WTC11 (cell line): ENCODE data around the gene TTC28. TPM values are rescaled to one million over a fixed set of nuclear protein-coding genes. Genes with fewer than 3 reads are reported as not detected.

Source experiments
- ATAC-seq: fragments of 200-7000 bp; cut with Tn5 transposase; 2 replicates; pipeline ENCODE4 v1.10.0; 2021; ENCODE audit warnings: mild to moderate bottlenecking, moderate library complexity
- CTCF ChIA-PET: fragments of 300-600 bp; sonication (Branson Sonifier 250); formaldehyde crosslinking; loops from one replicate; lab custom pipeline; 2021; ENCODE audit warnings: antibody characterized with exemption; lab: Charles Lee
- POLR2A ChIA-PET: fragments of 350-600 bp; sonication (Branson Sonifier 250); formaldehyde crosslinking; loops from one replicate; lab custom pipeline; 2021; ENCODE audit warnings: antibody characterized with exemption; lab: Charles Lee
- DNase-seq: peaks from one replicate; pipeline ENCODE4 v3.0.0; 2021; ENCODE audit warnings: low spot score
- H3K27ac Mint-ChIP-seq: 2 replicates; pipeline ENCODE4 v1.8.0; 2021; ENCODE audit warnings: mixed read lengths
- H3K27me3 Mint-ChIP-seq: 2 replicates; pipeline ENCODE4 v1.8.0; 2021; ENCODE audit warnings: low read depth, mild to moderate bottlenecking, moderate library complexity, mixed read lengths
- H3K36me3 Mint-ChIP-seq: 2 replicates; pipeline ENCODE4 v1.8.0; 2021; ENCODE audit warnings: mixed read lengths
- H3K4me1 Mint-ChIP-seq: 2 replicates; pipeline ENCODE4 v1.8.0; 2022; ENCODE audit warnings: mixed read lengths
- H3K4me3 Mint-ChIP-seq: 2 replicates; pipeline ENCODE4 v1.8.0; 2021; ENCODE audit warnings: mild to moderate bottlenecking, moderate library complexity, mixed read lengths
- H3K9me3 Mint-ChIP-seq: 2 replicates; pipeline ENCODE4 v1.8.0; 2021; ENCODE audit warnings: mixed read lengths
- ATF1 ChIP-seq: sonication (generic); formaldehyde crosslinking; IDR thresholded peaks from 2 replicates; pipeline ENCODE4 v1.8.1; 2023; ENCODE audit warnings: mild to moderate bottlenecking, moderate library complexity, missing genetic modification reagents
- CBFB ChIP-seq: sonication (generic); formaldehyde crosslinking; IDR thresholded peaks from 2 replicates; pipeline ENCODE4 v1.8.1; 2022; ENCODE audit warnings: mild to moderate bottlenecking, low read depth, missing genetic modification reagents
- EMX1 ChIP-seq: fragments of 250-450 bp; sonication (Bioruptor Pico); IDR thresholded peaks from 2 replicates; pipeline ENCODE4 v1.8.0; 2021; ENCODE audit warnings: mild to moderate bottlenecking
- FOXJ3 ChIP-seq: sonication (generic); formaldehyde crosslinking; IDR thresholded peaks from 2 replicates; pipeline ENCODE4 v1.9.0; 2021; ENCODE audit warnings: missing genetic modification reagents, mild to moderate bottlenecking, borderline replicate concordance
- IRF2 ChIP-seq: sonication (generic); formaldehyde crosslinking; IDR thresholded peaks from 2 replicates; pipeline ENCODE4 v1.8.0; 2022; ENCODE audit warnings: low read depth, missing genetic modification reagents, borderline replicate concordance
- JAZF1 ChIP-seq: fragments of 250-450 bp; sonication (Bioruptor Pico); IDR thresholded peaks from 2 replicates; pipeline ENCODE4 v1.9.0; 2021; ENCODE audit warnings: moderate library complexity, mild to moderate bottlenecking, inconsistent platforms
- NFATC4 ChIP-seq: fragments of 250-450 bp; sonication (Bioruptor Pico); IDR thresholded peaks from 2 replicates; pipeline ENCODE4 v1.9.0; 2021; ENCODE audit warnings: mild to moderate bottlenecking
- NFE2L1 ChIP-seq: sonication (generic); formaldehyde crosslinking; IDR thresholded peaks from 2 replicates; pipeline ENCODE4 v1.8.1; 2023; ENCODE audit warnings: missing genetic modification reagents
- NR1H2 ChIP-seq: sonication (generic); formaldehyde crosslinking; IDR thresholded peaks from 2 replicates; pipeline ENCODE4 v1.9.0; 2021; ENCODE audit warnings: mild to moderate bottlenecking, moderate library complexity, missing genetic modification reagents
- OVOL2 ChIP-seq: fragments of 250-450 bp; sonication (Bioruptor Pico); IDR thresholded peaks from 2 replicates; pipeline ENCODE4 v1.9.0; 2021; ENCODE audit warnings: mild to moderate bottlenecking, borderline replicate concordance
- RELA ChIP-seq: sonication (generic); formaldehyde crosslinking; IDR thresholded peaks from 2 replicates; pipeline ENCODE4 v1.8.1; 2022; ENCODE audit warnings: missing genetic modification reagents, mild to moderate bottlenecking, borderline replicate concordance
- SMAD3 ChIP-seq: sonication (generic); formaldehyde crosslinking; IDR thresholded peaks from 2 replicates; pipeline ENCODE4 v1.8.0; 2022; ENCODE audit warnings: missing genetic modification reagents, mild to moderate bottlenecking, borderline replicate concordance
- SOX15 ChIP-seq: fragments of 250-450 bp; sonication (Bioruptor Pico); IDR thresholded peaks from 2 replicates; pipeline ENCODE4 v1.9.0; 2021; ENCODE audit warnings: mild to moderate bottlenecking
- ZNF121 ChIP-seq: sonication (generic); formaldehyde crosslinking; IDR thresholded peaks from 2 replicates; pipeline ENCODE4 v1.8.0; 2023; ENCODE audit warnings: missing genetic modification reagents
- ZNF138 ChIP-seq: sonication (generic); formaldehyde crosslinking; conservative IDR thresholded peaks from 2 replicates; pipeline ENCODE4 v1.8.1; 2022; ENCODE audit warnings: mild to moderate bottlenecking, moderate library complexity, missing genetic modification reagents
- ZNF219 ChIP-seq: sonication (generic); formaldehyde crosslinking; IDR thresholded peaks from 2 replicates; pipeline ENCODE4 v1.8.0; 2023; ENCODE audit warnings: missing genetic modification reagents, mild to moderate bottlenecking, borderline replicate concordance
- ZNF396 ChIP-seq: fragments of 250-450 bp; sonication (Bioruptor Pico); IDR thresholded peaks from 2 replicates; pipeline ENCODE4 v1.8.0; 2021; ENCODE audit warnings: mild to moderate bottlenecking, moderate library complexity, borderline replicate concordance
- ZNF423 ChIP-seq: fragments of 250-450 bp; sonication (Bioruptor Pico); IDR thresholded peaks from 2 replicates; pipeline ENCODE4 v2.1.2; 2022; ENCODE audit warnings: mild to moderate bottlenecking, moderate library complexity
- total RNA-seq: library from RNA; stranded (reverse); gene quantifications from 3 replicates; pipeline ENCODE4 v1.2.3, GENCODE V29; 2021
- TF ChIP-seq, protein P1 (sequence below): sonication (generic); formaldehyde crosslinking; IDR thresholded peaks from 2 replicates; pipeline ENCODE4 v1.8.1; 2022; ENCODE audit warnings: mild to moderate bottlenecking, moderate library complexity, missing genetic modification reagents
- TF ChIP-seq, protein P2 (sequence below): fragments of 250-450 bp; sonication (Bioruptor Pico); IDR thresholded peaks from 2 replicates; pipeline ENCODE4 v1.9.0; 2021; ENCODE audit warnings: moderate library complexity, mild to moderate bottlenecking, inconsistent platforms, borderline replicate concordance
- TF ChIP-seq, protein P3 (sequence below): sonication (generic); formaldehyde crosslinking; IDR thresholded peaks from 2 replicates; pipeline ENCODE4 v1.8.0; 2022; ENCODE audit warnings: mild to moderate bottlenecking, missing genetic modification reagents
- TF ChIP-seq, protein P4 (sequence below): sonication (generic); formaldehyde crosslinking; IDR thresholded peaks from 2 replicates; pipeline ENCODE4 v1.8.0; 2022; ENCODE audit warnings: mild to moderate bottlenecking, missing genetic modification reagents
- TF ChIP-seq, protein P5 (sequence below): sonication (generic); formaldehyde crosslinking; IDR thresholded peaks from 2 replicates; pipeline ENCODE4 v1.8.0; 2022; ENCODE audit warnings: missing genetic modification reagents

The TTC28 gene
- total RNA-seq, 1 experiment from 2014 or later = 13.0 TPM

DNA sequence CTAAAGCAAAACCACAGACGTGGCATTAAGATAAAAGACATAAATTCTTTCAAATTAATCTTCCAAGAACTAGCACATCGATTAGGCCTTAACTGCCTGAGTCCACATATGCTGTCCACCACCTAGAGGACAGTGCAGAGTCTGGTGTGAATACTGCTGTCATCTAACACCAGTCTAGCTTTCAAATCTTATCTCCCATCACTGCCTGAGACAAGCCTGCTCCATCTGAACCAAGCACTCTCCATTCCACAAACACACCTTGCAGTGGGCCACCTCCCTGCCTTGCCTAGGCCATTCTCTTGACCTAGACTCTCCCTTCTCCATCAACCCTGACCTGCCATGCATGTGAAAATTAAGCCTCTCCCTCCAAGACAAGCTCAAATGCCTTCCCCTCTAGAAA is 631.1 kb downstream of the TTC28 start (continued):
- TF ChIP-seq, protein P1, sequence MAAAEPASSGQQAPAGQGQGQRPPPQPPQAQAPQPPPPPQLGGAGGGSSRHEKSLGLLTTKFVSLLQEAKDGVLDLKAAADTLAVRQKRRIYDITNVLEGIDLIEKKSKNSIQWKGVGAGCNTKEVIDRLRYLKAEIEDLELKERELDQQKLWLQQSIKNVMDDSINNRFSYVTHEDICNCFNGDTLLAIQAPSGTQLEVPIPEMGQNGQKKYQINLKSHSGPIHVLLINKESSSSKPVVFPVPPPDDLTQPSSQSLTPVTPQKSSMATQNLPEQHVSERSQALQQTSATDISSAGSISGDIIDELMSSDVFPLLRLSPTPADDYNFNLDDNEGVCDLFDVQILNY = no peak
- TF ChIP-seq IRF2 (no peak), ATF1 (CRISPR knock-in tag) (no peak), ZNF121 (CRISPR knock-in tag) (no peak), ZNF423 (CRISPR knock-in tag) (no peak)

DNA sequence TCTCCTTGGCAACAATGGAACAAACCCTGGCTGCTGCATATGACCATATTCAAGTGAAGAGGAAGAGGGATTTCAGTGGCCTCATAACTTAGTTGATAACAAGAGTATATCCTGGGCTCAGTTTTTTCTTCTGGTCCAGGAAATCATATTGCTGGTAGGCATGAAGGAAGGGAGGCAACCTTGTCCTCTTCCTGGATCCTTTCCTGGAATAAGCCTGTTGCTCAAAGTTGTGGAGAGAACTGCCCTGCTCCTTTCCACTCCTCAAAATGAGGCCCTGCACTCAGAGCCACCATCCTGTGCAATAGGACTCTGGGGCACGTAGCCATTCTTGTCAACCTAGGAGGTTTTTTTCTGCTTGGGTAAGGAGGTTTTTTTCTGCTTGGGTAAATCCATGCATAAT is 631.9 kb downstream of the TTC28 start:
- no peaks in the 10 kb centered on the region for H3K9me3 Mint-ChIP-seq
- no peak for DNase-seq
- ATAC-seq = no peak
- peaks cover 2% of the 10 kb centered on the region for H3K4me1 Mint-ChIP-seq
- no peaks in the 10 kb centered on the region for H3K36me3 Mint-ChIP-seq
- ChIA-PET POLR2A (no interaction called here), CTCF (no interaction called here)
- no peak for TF ChIP-seq CBFB (CRISPR knock-in tag)
- no peak for TF ChIP-seq ZNF219 (CRISPR knock-in tag)
- TF ChIP-seq, protein P2, sequence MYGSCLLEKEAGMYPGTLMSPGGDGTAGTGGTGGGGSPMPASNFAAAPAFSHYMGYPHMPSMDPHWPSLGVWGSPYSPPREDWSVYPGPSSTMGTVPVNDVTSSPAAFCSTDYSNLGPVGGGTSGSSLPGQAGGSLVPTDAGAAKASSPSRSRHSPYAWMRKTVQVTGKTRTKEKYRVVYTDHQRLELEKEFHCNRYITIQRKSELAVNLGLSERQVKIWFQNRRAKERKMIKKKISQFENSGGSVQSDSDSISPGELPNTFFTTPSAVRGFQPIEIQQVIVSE (CRISPR knock-in tag) = no peak
- TF ChIP-seq, protein P3, sequence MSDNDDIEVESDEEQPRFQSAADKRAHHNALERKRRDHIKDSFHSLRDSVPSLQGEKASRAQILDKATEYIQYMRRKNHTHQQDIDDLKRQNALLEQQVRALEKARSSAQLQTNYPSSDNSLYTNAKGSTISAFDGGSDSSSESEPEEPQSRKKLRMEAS (CRISPR knock-in tag) = no peak
- no peak for TF ChIP-seq NR1H2 (CRISPR knock-in tag)
- TF ChIP-seq, protein P4, sequence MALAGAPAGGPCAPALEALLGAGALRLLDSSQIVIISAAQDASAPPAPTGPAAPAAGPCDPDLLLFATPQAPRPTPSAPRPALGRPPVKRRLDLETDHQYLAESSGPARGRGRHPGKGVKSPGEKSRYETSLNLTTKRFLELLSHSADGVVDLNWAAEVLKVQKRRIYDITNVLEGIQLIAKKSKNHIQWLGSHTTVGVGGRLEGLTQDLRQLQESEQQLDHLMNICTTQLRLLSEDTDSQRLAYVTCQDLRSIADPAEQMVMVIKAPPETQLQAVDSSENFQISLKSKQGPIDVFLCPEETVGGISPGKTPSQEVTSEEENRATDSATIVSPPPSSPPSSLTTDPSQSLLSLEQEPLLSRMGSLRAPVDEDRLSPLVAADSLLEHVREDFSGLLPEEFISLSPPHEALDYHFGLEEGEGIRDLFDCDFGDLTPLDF = no peak
- no peak for TF ChIP-seq ZNF396 (CRISPR knock-in tag)
- no peak for TF ChIP-seq JAZF1
- no peak for TF ChIP-seq FOXJ3
- no peak for TF ChIP-seq NFATC4 (CRISPR knock-in tag)
- no peak for TF ChIP-seq OVOL2 (CRISPR knock-in tag)
- no peak for TF ChIP-seq NFE2L1 (CRISPR knock-in tag)
- TF ChIP-seq ATF1 (CRISPR knock-in tag) = no peak
- TF ChIP-seq, protein P5, sequence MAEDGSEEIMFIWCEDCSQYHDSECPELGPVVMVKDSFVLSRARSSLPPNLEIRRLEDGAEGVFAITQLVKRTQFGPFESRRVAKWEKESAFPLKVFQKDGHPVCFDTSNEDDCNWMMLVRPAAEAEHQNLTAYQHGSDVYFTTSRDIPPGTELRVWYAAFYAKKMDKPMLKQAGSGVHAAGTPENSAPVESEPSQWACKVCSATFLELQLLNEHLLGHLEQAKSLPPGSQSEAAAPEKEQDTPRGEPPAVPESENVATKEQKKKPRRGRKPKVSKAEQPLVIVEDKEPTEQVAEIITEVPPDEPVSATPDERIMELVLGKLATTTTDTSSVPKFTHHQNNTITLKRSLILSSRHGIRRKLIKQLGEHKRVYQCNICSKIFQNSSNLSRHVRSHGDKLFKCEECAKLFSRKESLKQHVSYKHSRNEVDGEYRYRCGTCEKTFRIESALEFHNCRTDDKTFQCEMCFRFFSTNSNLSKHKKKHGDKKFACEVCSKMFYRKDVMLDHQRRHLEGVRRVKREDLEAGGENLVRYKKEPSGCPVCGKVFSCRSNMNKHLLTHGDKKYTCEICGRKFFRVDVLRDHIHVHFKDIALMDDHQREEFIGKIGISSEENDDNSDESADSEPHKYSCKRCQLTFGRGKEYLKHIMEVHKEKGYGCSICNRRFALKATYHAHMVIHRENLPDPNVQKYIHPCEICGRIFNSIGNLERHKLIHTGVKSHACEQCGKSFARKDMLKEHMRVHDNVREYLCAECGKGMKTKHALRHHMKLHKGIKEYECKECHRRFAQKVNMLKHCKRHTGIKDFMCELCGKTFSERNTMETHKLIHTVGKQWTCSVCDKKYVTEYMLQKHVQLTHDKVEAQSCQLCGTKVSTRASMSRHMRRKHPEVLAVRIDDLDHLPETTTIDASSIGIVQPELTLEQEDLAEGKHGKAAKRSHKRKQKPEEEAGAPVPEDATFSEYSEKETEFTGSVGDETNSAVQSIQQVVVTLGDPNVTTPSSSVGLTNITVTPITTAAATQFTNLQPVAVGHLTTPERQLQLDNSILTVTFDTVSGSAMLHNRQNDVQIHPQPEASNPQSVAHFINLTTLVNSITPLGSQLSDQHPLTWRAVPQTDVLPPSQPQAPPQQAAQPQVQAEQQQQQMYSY (CRISPR knock-in tag) = no peak
- no peak for TF ChIP-seq ZNF423 (CRISPR knock-in tag)
- no peak for TF ChIP-seq SOX15 (CRISPR knock-in tag)
- no peak for TF ChIP-seq EMX1 (CRISPR knock-in tag)
- TF ChIP-seq SMAD3 (CRISPR knock-in tag) = no peak
- no peak for TF ChIP-seq RELA (CRISPR knock-in tag)
- no peak for TF ChIP-seq ZNF138 (CRISPR knock-in tag)
- no peaks in the 10 kb centered on the region for H3K27me3 Mint-ChIP-seq
- H3K27ac Mint-ChIP-seq = no peak overlapping the region
- H3K4me3 Mint-ChIP-seq = no peak overlapping the region
